K562 (cell line): ENCODE results near the gene FBXW8. TPM values are rescaled to one million over a fixed set of nuclear protein-coding genes. Genes with fewer than 3 reads are reported as not detected.

Experiments used
- ATAC-seq: fragments of 200-7000 bp; cut with Tn5 transposase; 3 replicates; pipeline ENCODE4 v1.9.1; 2020; ENCODE audit warnings: moderate library complexity
- BruUV-seq: library from RNA; stranded (reverse); fragments of 400-500 nt; replicated peaks from 2 replicates; lab custom pipeline; 2021; lab: Mats Ljungman, UMichigan
- CTCF ChIA-PET: fragments of 300-600 bp; formaldehyde crosslinking; extraction: SDS; loops from one replicate; lab custom pipeline; 2021; ENCODE audit warnings: low intra/inter-chr PET ratio; lab: Yijun Ruan, JAX
- POLR2A ChIA-PET: fragments of 300-600, 350-650 bp; sonication (Branson Sonifier 250); formaldehyde crosslinking; extraction: SDS; loops from one replicate; lab custom pipeline; 2021; ENCODE audit warnings: antibody characterized with exemption, inconsistent platforms; lab: Yijun Ruan, JAX
- DNase-seq, 4 experiments: peaks; one replicate each; pipeline versions ENCODE4 v3.0.0 to v3.0.0-alpha.2; 2011 to 2018; ENCODE audit warnings: low spot score in 3 of 4, mixed read lengths in 3 of 4; ENCODE audit errors: extremely low read depth in 1 of 4
- FAIRE-seq: peaks from 2 replicates; lab custom pipeline; 2011; peaks lifted over from hg19 to GRCh38; lab: Jason Lieb, UNC
- H2AFZ ChIP-seq: 2 replicates; pipeline ENCODE4 v1.6.0; 2011; ENCODE audit warnings: low read depth, low read length, control low read depth, inconsistent platforms
- H3K27ac ChIP-seq: fragments of 200-600 bp; 3 replicates; pipeline ENCODE4 v1.8.0; 2011; ENCODE audit warnings: low read depth, mild to moderate bottlenecking, control low read depth, inconsistent platforms, low read length, moderate library complexity, mixed read lengths; ENCODE audit errors: extremely low read depth
- H3K27me3 ChIP-seq, 2 experiments: fragments of 300-600 bp in 1 of 2; 2 replicates in 1 of 2; 3 replicates in 1 of 2; pipeline versions ENCODE4 v1.6.0 to v1.8.0; 2011; ENCODE audit warnings: inconsistent platforms in 2 of 2, low read length in 2 of 2, mild to moderate bottlenecking in 1 of 2, mixed read lengths in 1 of 2, moderate library complexity in 1 of 2; ENCODE audit not compliant: control insufficient read depth in 2 of 2, insufficient read depth in 2 of 2
- H3K36me3 ChIP-seq: fragments of 300-600 bp; 3 replicates; pipeline ENCODE4 v1.8.0; 2011; ENCODE audit warnings: mild to moderate bottlenecking, low read length, inconsistent platforms; ENCODE audit not compliant: control insufficient read depth, insufficient read depth
- H3K4me1 ChIP-seq, 2 experiments: fragments of 200-600 bp in 1 of 2; replicated peaks in 1 of 2; 2 replicates in 1 of 2; 3 replicates in 1 of 2; pipeline versions ENCODE4 v1.5.1 to v1.8.0; 2011; ENCODE audit warnings: inconsistent platforms in 2 of 2, low read length in 2 of 2, mild to moderate bottlenecking in 1 of 2, mixed read lengths in 1 of 2, moderate library complexity in 1 of 2; ENCODE audit not compliant: control insufficient read depth in 2 of 2, insufficient read depth in 2 of 2
- H3K4me2 ChIP-seq: 2 replicates; pipeline ENCODE4 v1.6.1; 2011; ENCODE audit warnings: low read length, control low read depth, inconsistent platforms, mixed read lengths; ENCODE audit not compliant: insufficient read depth
- H3K4me3 ChIP-seq: fragments of 200-600 bp; sonication (generic), shearing (Covaris generic); 2 replicates; pipeline ENCODE4 v1.5.1; 2016; ENCODE audit warnings: control low read depth, inconsistent platforms
- H3K79me2 ChIP-seq: fragments of 200-600 bp; 3 replicates; pipeline ENCODE4 v1.8.0; 2011; ENCODE audit warnings: low read length, inconsistent platforms; ENCODE audit not compliant: control insufficient read depth, insufficient read depth
- H3K9ac ChIP-seq, 2 experiments: 2 replicates each; pipeline versions ENCODE4 v1.6.0 to v1.6.1; 2011; ENCODE audit warnings: low read depth in 2 of 2, low read length in 2 of 2, control low read depth in 1 of 2, inconsistent platforms in 1 of 2, mild to moderate bottlenecking in 1 of 2, mixed read lengths in 1 of 2; ENCODE audit not compliant: insufficient read depth in 1 of 2
- H3K9me1 ChIP-seq: one replicate; pipeline ENCODE4 v1.6.0; 2011; ENCODE audit warnings: inconsistent platforms, mild to moderate bottlenecking, low read length, moderate library complexity; ENCODE audit not compliant: control insufficient read depth, insufficient read depth
- H3K9me3 ChIP-seq: replicated peaks from 2 replicates; pipeline ENCODE4 v1.5.1; 2011; ENCODE audit warnings: low read depth, low read length, inconsistent platforms; ENCODE audit not compliant: control insufficient read depth, insufficient read depth
- H4K20me1 ChIP-seq: replicated peaks from 2 replicates; pipeline ENCODE4 v1.6.1; 2011; ENCODE audit warnings: low read length, inconsistent platforms, mixed read lengths; ENCODE audit not compliant: control insufficient read depth, insufficient read depth
- HEY1 ChIP-seq: fragments of 250-450 bp; sonication (Bioruptor Pico); IDR thresholded peaks from 2 replicates; pipeline ENCODE4 v1.5.0; 2020; ENCODE audit warnings: mild to moderate bottlenecking, moderate library complexity, borderline replicate concordance
- PTBP1 ChIP-seq: fragments of 200-400 bp; formaldehyde crosslinking; IDR thresholded peaks from 2 replicates; pipeline ENCODE4 v1.6.1; 2017; ENCODE audit warnings: low read depth, low read length
- ZNF444 ChIP-seq: fragments of 250-450 bp; sonication (Bioruptor Pico); IDR thresholded peaks from 2 replicates; pipeline ENCODE4 v1.4.0; 2020; ENCODE audit warnings: mild to moderate bottlenecking, moderate library complexity
- WGBS: fragments of 100-300 bp; shearing (Covaris generic); methylation state at CpG from one replicate; pipeline ENCODE4 v1.1.6; 2016; ENCODE audit warnings: low coverage, mixed read lengths; ENCODE audit not compliant: insufficient coverage; ENCODE audit errors: missing lambda C conversion rate; 5-methylcytosine and 5-hydroxymethylcytosine counted together
- in situ Hi-C: fragments of 300-500 bp; cut with MboI; formaldehyde crosslinking; loops from 4 replicates; pipeline ENCODE4 v1.15.0; 2018; ENCODE audit warnings: inconsistent platforms, mixed read lengths
- intact Hi-C: fragments of 100-400 bp; cut with micrococcal nuclease; formaldehyde crosslinking; loops from 2 replicates; pipeline ENCODE4 v1.14.2; 2022
- polyA plus RNA-seq, 8 experiments: library from polyadenylated mRNA; depleted of rRNA in 4 of 8; stranded (reverse) in 5 of 8; unstranded in 3 of 8; fragments of >200 nt; fragmentation: Nextera tagmentation in 2 of 8; fragmentation: Illumina TruSeq in 1 of 8; extraction: Ambion mirVana in 2 of 8; extraction: Trizol in 1 of 8; gene quantifications; 2 replicates each; pipeline versions ENCODE4 v1.2.1 to v1.2.3, GENCODE V29; 2011 to 2014; ENCODE audit warnings: inconsistent platforms in 1 of 8, missing spikeins in 1 of 8
- total RNA-seq, 7 experiments: library from RNA; depleted of rRNA in 6 of 7; stranded (reverse); fragments of >200 nt in 6 of 7; fragmentation: Illumina TruSeq in 2 of 7; extraction: Trizol in 2 of 7; gene quantifications; 2 replicates each; pipeline versions ENCODE4 v1.2.1 to v1.2.3, GENCODE V29; 2011 to 2021; ENCODE audit warnings: low replicate concordance in 1 of 7
- TF ChIP-seq, protein P1 (sequence below): fragments of 450-650 bp; conservative IDR thresholded peaks from 2 replicates; pipeline ENCODE4 v1.6.1; 2016; ENCODE audit warnings: missing genetic modification characterization, low read depth, mild to moderate bottlenecking, control low read depth, missing compliant biosample characterization
- TF ChIP-seq, protein P2 (sequence below): fragments of 450-650 bp; formaldehyde crosslinking; IDR thresholded peaks from 2 replicates; pipeline ENCODE4 v1.4.0; 2022; ENCODE audit warnings: missing genetic modification characterization

Gene FBXW8
- total and polyA plus RNA-seq, 9 of the 15 experiments (the other 6 are each of a cell fraction or from before 2014, with no cell fraction given): 0.58 to 8.3 (median 4.4) TPM

DNA sequence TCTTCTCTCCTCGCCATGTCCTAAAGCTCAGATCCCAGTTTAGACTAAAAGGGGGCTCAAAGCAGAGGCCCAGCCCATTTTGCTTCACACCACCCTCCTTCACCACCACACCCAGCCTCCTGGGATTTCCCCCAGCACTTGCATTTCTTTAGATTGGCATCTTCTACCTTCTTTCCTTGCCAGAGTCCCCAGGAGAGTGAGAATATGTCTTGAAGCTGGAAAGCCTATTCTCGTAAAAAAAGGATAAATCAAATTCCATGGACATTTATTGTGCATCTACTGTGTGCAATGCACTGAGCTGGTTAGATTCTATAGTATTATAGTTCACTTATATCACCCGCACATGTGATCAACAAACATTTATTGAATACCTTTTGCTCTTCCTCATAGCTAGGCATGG, 10.2 kb downstream of the FBXW8 start:
- Histone ChIP-seq H3K79me2 (peaks cover 21% of the 10 kb centered on the region; the same call in 2 of the 3 replicates), H3K36me3 (no peaks in the 10 kb centered on the region), H3K9me3 (no peaks in the 10 kb centered on the region), H2AFZ (no peak overlapping the region), H3K27ac (no peak overlapping the region), H4K20me1 (no peaks in the 10 kb centered on the region), H3K4me2 (no peak overlapping the region), H3K9ac (no peak overlapping the region), H3K27me3 (no peaks in the 10 kb centered on the region), H3K9me1 (no peaks in the 10 kb centered on the region), H3K4me1 (peaks cover 8 to 54% of the 10 kb centered on the region in 2 experiments), H3K4me3 (no peak overlapping the region)
- intact Hi-C loops: no loop called here
- no peak for FAIRE-seq
- TF ChIP-seq, protein P1, sequence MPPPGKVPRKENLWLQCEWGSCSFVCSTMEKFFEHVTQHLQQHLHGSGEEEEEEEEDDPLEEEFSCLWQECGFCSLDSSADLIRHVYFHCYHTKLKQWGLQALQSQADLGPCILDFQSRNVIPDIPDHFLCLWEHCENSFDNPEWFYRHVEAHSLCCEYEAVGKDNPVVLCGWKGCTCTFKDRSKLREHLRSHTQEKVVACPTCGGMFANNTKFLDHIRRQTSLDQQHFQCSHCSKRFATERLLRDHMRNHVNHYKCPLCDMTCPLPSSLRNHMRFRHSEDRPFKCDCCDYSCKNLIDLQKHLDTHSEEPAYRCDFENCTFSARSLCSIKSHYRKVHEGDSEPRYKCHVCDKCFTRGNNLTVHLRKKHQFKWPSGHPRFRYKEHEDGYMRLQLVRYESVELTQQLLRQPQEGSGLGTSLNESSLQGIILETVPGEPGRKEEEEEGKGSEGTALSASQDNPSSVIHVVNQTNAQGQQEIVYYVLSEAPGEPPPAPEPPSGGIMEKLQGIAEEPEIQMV: no peak
- no peak for TF ChIP-seq HEY1 (CRISPR knock-in tag)
- no peak for TF ChIP-seq ZNF444 (CRISPR knock-in tag)
- TF ChIP-seq PTBP1: no peak
- TF ChIP-seq, protein P2, sequence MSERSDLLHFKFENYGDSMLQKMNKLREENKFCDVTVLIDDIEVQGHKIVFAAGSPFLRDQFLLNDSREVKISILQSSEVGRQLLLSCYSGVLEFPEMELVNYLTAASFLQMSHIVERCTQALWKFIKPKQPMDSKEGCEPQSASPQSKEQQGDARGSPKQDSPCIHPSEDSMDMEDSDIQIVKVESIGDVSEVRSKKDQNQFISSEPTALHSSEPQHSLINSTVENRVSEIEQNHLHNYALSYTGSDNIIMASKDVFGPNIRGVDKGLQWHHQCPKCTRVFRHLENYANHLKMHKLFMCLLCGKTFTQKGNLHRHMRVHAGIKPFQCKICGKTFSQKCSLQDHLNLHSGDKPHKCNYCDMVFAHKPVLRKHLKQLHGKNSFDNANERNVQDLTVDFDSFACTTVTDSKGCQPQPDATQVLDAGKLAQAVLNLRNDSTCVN (CRISPR knock-in tag): no peak
- no peak for ATAC-seq
- in situ Hi-C loops: no loop called here
- BruUV-seq: no TSS peak
- POLR2A ChIA-PET: interaction anchor here (0.9 to 1.2 kb wide), 2 partner anchors 9 to 66 kb away, joined by 3 to 4 read pairs; no protein-coding TSS in a partner anchor
- DNase-seq: no peak
- 86% methylated on average over 3 of the region's 3 CpGs for WGBS
- CTCF ChIA-PET: no interaction called here
